GM19467 (cell line): ENCODE results near the gene TRMT44.
A peak's percentile ranks its signal among the peaks of the same experiment; 100 is the strongest.

Experiments
- ATAC-seq: cut with Tn5 transposase; IDR thresholded peaks from one replicate; pipeline ENCODE4 v1.9.1; 2021; ENCODE audit warnings: mild to moderate bottlenecking, moderate library complexity; ENCODE audit not compliant: unreplicated experiment

Gene TRMT44

GRCh38 chr4:8465615-8466611 is 25.3 kb downstream of the TRMT44 start:
- ATAC-seq, result no peak

- no peak for ATAC-seq
Measured at GRCh38 chr4:8467016-8467415, 26.4 kb downstream of the TRMT44 start.

GRCh38 chr4:8468746-8469535 is 28.4 kb downstream of the TRMT44 start:
- ATAC-seq, result peak; percentile 62

GRCh38 chr4:8469550-8469949 is 29.0 kb downstream of the TRMT44 start:
- no peak for ATAC-seq

GRCh38 chr4:8470451-8471024 is 30.0 kb downstream of the TRMT44 start:
- ATAC-seq, result no peak

- ATAC-seq, result no peak
Measured at GRCh38 chr4:8471211-8471875, 30.8 kb downstream of the TRMT44 start.

- ATAC-seq, result no peak
Measured at GRCh38 chr4:8472158-8472688, 31.6 kb downstream of the TRMT44 start.

GRCh38 chr4:8472689-8473197 is 32.2 kb downstream of the TRMT44 start:
- ATAC-seq, result no peak

- no peak for ATAC-seq
Measured at GRCh38 chr4:8473198-8473919, 32.8 kb downstream of the TRMT44 start.

- no peak for ATAC-seq
Measured at GRCh38 chr4:8473920-8474590, 33.5 kb downstream of the TRMT44 start.

GRCh38 chr4:8474856-8475255 is 34.3 kb downstream of the TRMT44 start:
- ATAC-seq, result no peak

GRCh38 chr4:8475751-8476575 is 35.4 kb downstream of the TRMT44 start:
- no peak for ATAC-seq

- ATAC-seq, result no peak
Measured at GRCh38 chr4:8477095-8477635, 36.6 kb downstream of the TRMT44 start.

GRCh38 chr4:8477676-8478075 is 37.1 kb downstream of the TRMT44 start:
- ATAC-seq, result no peak

GRCh38 chr4:8478371-8478770 is 37.8 kb downstream of the TRMT44 start:
- ATAC-seq, result no peak

- no peak for ATAC-seq
Measured at GRCh38 chr4:8478801-8479744, 38.5 kb downstream of the TRMT44 start.

GRCh38 chr4:8480221-8480620 is 39.6 kb downstream of the TRMT44 start:
- no peak for ATAC-seq
